ENCODE data around the gene LNPEP. TPM values are rescaled to one million over a fixed set of nuclear protein-coding genes. Genes with fewer than 3 reads are reported as not detected.

LNPEP gene
- total and polyA plus RNA-seq, 2 of the 13 experiments (the other 11 are each of a cell fraction or from before 2014, with no cell fraction given) = 8.0 to 16.9 TPM

DNA sequence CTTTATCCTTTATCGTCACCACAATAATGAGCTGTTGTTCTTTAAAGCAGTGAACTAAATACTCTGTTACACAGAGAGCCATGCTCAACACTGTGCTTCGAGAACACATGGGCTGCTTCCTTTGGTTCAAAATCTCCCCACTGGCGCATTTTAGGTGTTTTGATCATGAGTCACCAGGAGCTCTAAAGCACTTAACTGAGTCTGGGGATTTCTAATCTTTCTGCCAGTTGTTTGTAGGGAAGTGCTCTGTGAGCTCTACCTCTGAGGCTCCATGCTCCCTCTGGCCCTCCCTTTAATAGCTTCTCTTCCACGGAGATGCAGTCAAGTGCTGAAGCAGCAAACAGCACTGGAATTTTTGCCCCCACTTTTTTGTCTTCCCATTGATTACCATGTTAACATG lies 42.5 kb upstream of the LNPEP start:
- Histone ChIP-seq H3K79me2 (ENCODE audit: insufficient read depth, low read length) (no peaks in the 10 kb centered on the region), H2AFZ (ENCODE audit: low read length) (no peak overlapping the region), H3K36me3 (replicated peaks in 1 of 2; ENCODE audit: control insufficient read depth in 1 of 2, insufficient read depth in 2 of 2, low read length in 2 of 2) (peaks cover 3 to 7% of the 10 kb centered on the region in 2 experiments; a peak in 4 of 5 replicates), H3K27ac (ENCODE audit: extremely low read length, insufficient read depth, low read length) (no peak overlapping the region), H3K4me3 (replicated peaks in 1 of 3; ENCODE audit: insufficient read depth in 1 of 3, low read depth in 2 of 3, low read length in 3 of 3) (no peak overlapping the region), H3K9me3 (ENCODE audit: low read length) (no peaks in the 10 kb centered on the region), H4K20me1 (ENCODE audit: insufficient read depth, low read length) (no peaks in the 10 kb centered on the region), H3K9ac (ENCODE audit: insufficient read depth, low read depth, low read length) (no peak overlapping the region), H3K4me1 (ENCODE audit: insufficient read depth, low read length) (no peaks in the 10 kb centered on the region), H3K27me3 (ENCODE audit: control insufficient read depth in 1 of 2, insufficient read depth in 2 of 2, low read length in 2 of 2) (no peaks in the 10 kb centered on the region), H3K4me2 (ENCODE audit: low read depth, low read length) (no peak overlapping the region)
- ChIA-PET POLR2A (interaction anchor here (0.7 kb wide), 1 partner anchor 141 kb away, joined by 4 read pairs; no protein-coding TSS in a partner anchor), CTCF (ENCODE audit: low intra/inter-chr PET ratio, low total read pairs) (no interaction called here)
- no TSS peak for BruUV-seq (replicated peaks)
- DNase-seq (ENCODE audit: low spot score) (no peak), ATAC-seq (no peak), FAIRE-seq (no peak)
- TF ChIP-seq POLR2AphosphoS5 (IDR thresholded peaks at IDR 0.05; ENCODE audit: low read depth, low read length) (no peak), AHDC1 (CRISPR knock-in tag; IDR thresholded peaks at IDR 0.05; ENCODE audit: borderline replicate concordance) (no peak), MED8 (CRISPR knock-in tag; IDR thresholded peaks at IDR 0.05; ENCODE audit: insufficient replicate concordance) (no peak), PHF8 (CRISPR knock-in tag; IDR thresholded peaks at IDR 0.05) (no peak)
- 88% methylated on average over 4 of the region's 4 CpGs for WGBS (ENCODE audit: low lambda C conversion rate)
- in situ Hi-C loops (cut with HindIII; ENCODE audit: extremely low pct_ligation_motif_present, low pct_unique_long_range_greater_than_20kb) = no loop called here
- intact Hi-C loops (cut with micrococcal nuclease; ENCODE audit: unreplicated experiment) = no loop called here

Data from HepG2 (cell line).